NT2/D1 (cell line): ENCODE data around the gene TNFSF15.

Experiments
- DNase-seq: peaks from one replicate; pipeline ENCODE4 v3.0.0-alpha.2; 2011; ENCODE audit warnings: low read depth, low spot score
- H3K27me3 ChIP-seq: 2 replicates; pipeline ENCODE4 v1.6.0; 2011; ENCODE audit warnings: mild to moderate bottlenecking; ENCODE audit not compliant: insufficient read length, insufficient read depth
- H3K36me3 ChIP-seq: 2 replicates; pipeline ENCODE4 v1.6.1; 2011; ENCODE audit warnings: mild to moderate bottlenecking, low read length, mixed read lengths; ENCODE audit not compliant: insufficient read depth, insufficient read length
- H3K4me1 ChIP-seq: 2 replicates; pipeline ENCODE4 v1.5.1; 2011; ENCODE audit not compliant: insufficient read depth, insufficient read length
- H3K4me3 ChIP-seq: 2 replicates; pipeline ENCODE4 v1.5.1; 2011; ENCODE audit warnings: low read depth; ENCODE audit not compliant: insufficient read length
- H3K9ac ChIP-seq: 2 replicates; pipeline ENCODE4 v1.6.0; 2011; ENCODE audit warnings: low read depth; ENCODE audit not compliant: insufficient read length
- H3K9me3 ChIP-seq: 2 replicates; pipeline ENCODE4 v1.5.1; 2011; ENCODE audit warnings: mild to moderate bottlenecking, low read length; ENCODE audit not compliant: insufficient read depth
- SUZ12 ChIP-seq: IDR thresholded peaks from 2 replicates; pipeline ENCODE4 v1.6.1; 2011; ENCODE audit not compliant: insufficient read length, insufficient read depth; ENCODE audit errors: extremely low read depth
- YY1 ChIP-seq: IDR thresholded peaks from 2 replicates; pipeline ENCODE4 v1.6.1; 2011; ENCODE audit not compliant: insufficient read length, insufficient read depth
- ZNF274 ChIP-seq: IDR thresholded peaks from 2 replicates; pipeline ENCODE4 v1.6.1; 2011; ENCODE audit warnings: mild to moderate bottlenecking, low read depth, low read length

TNFSF15 gene

GRCh38 chr9:114798101-114798500 lies 7.7 kb downstream of the TNFSF15 start:
- Histone ChIP-seq H3K4me1 (peaks cover 3% of the 10 kb centered on the region), H3K36me3 (no peaks in the 10 kb centered on the region), H3K9ac (no peak overlapping the region), H3K9me3 (no peaks in the 10 kb centered on the region), H3K27me3 (no peaks in the 10 kb centered on the region), H3K4me3 (no peak overlapping the region)
- no peak for DNase-seq
- no peak for TF ChIP-seq SUZ12
- no peak for TF ChIP-seq YY1
- TF ChIP-seq ZNF274: no peak

DNA sequence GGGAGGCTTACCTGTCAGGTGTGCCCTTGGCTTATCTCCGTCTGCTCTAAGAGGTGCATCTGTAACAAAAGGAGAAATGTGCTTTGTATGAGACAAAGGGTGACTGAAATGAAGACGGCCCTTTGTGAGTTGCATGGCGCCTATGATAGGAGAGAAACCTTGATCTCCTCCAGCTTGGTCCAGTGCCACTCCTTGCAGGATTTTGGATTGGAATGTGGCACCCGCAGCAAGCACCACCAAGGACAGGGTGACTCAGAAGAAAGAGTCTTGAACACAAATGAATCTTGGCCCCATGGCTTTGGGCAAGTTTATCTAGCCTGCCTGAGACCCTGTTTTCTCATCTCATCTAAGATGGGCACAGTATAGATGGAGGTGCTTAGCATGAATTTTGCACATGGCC lies 13.4 kb downstream of the TNFSF15 start:
- Histone ChIP-seq H3K4me3 (no peak overlapping the region), H3K9me3 (no peaks in the 10 kb centered on the region), H3K4me1 (no peaks in the 10 kb centered on the region), H3K27me3 (no peaks in the 10 kb centered on the region), H3K9ac (no peak overlapping the region), H3K36me3 (no peaks in the 10 kb centered on the region)
- TF ChIP-seq SUZ12: no peak
- TF ChIP-seq YY1: no peak
- TF ChIP-seq ZNF274: no peak
- no peak for DNase-seq

- no peaks in the 10 kb centered on the region for H3K36me3 ChIP-seq
- no peak for DNase-seq
- no peaks in the 10 kb centered on the region for H3K4me1 ChIP-seq
- no peak overlapping the region for H3K4me3 ChIP-seq
- no peaks in the 10 kb centered on the region for H3K9me3 ChIP-seq
- no peak overlapping the region for H3K9ac ChIP-seq
- no peaks in the 10 kb centered on the region for H3K27me3 ChIP-seq
- no peak for TF ChIP-seq SUZ12
Observed at GRCh38 chr9:114791736-114792135, 14.1 kb downstream of the TNFSF15 start.

DNA sequence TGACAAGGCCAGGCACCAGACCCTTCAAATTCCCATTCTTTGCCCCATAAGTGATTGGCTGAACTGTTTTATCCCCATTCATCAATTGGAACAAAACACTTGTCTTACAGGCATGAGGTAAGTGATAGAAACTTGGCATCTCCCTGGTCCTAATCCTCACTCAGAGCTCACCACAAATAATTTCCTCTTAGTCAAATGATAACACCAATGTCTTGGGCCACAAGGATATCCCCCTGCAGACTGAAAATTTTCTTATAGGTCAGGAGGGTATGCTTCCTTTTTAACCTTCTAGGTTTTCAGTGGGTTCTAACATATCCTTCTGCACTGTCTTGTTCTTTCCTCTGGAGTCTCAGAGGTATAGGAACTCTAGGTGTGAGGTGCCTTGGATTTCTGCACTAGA lies 14.5 kb downstream of the TNFSF15 start:
- TF ChIP-seq ZNF274 (no peak), YY1 (no peak), SUZ12 (no peak)
- Histone ChIP-seq H3K9ac (no peak overlapping the region), H3K27me3 (no peaks in the 10 kb centered on the region), H3K9me3 (no peaks in the 10 kb centered on the region), H3K4me1 (no peaks in the 10 kb centered on the region), H3K4me3 (no peak overlapping the region), H3K36me3 (no peaks in the 10 kb centered on the region)
- DNase-seq: no peak

GRCh38 chr9:114790521-114790920 lies 15.3 kb downstream of the TNFSF15 start:
- DNase-seq: no peak

GRCh38 chr9:114789006-114789405 lies 16.8 kb downstream of the TNFSF15 start:
- no peak for TF ChIP-seq YY1
- TF ChIP-seq ZNF274: no peak
- no peak for TF ChIP-seq SUZ12
- Histone ChIP-seq H3K9ac (no peak overlapping the region), H3K27me3 (no peaks in the 10 kb centered on the region), H3K4me3 (no peak overlapping the region), H3K36me3 (no peaks in the 10 kb centered on the region), H3K4me1 (no peaks in the 10 kb centered on the region), H3K9me3 (no peaks in the 10 kb centered on the region)
- DNase-seq: no peak

More at GRCh38 chr9:114790521-114790920, 15.3 kb downstream of the TNFSF15 start:
- Histone ChIP-seq H3K36me3 (no peaks in the 10 kb centered on the region), H3K27me3 (no peaks in the 10 kb centered on the region), H3K4me3 (no peak overlapping the region), H3K9me3 (no peaks in the 10 kb centered on the region), H3K9ac (no peak overlapping the region), H3K4me1 (no peaks in the 10 kb centered on the region)
- TF ChIP-seq SUZ12 (no peak), YY1 (no peak), ZNF274 (no peak)

GRCh38 chr9:114787781-114788498 lies 17.9 kb downstream of the TNFSF15 start:
- Histone ChIP-seq H3K9ac (no peak overlapping the region), H3K4me1 (no peaks in the 10 kb centered on the region), H3K27me3 (no peaks in the 10 kb centered on the region), H3K4me3 (no peak overlapping the region), H3K9me3 (no peaks in the 10 kb centered on the region), H3K36me3 (no peaks in the 10 kb centered on the region)
- TF ChIP-seq SUZ12: no peak
- TF ChIP-seq YY1: no peak
- no peak for TF ChIP-seq ZNF274
- DNase-seq: no peak
